A549 (cell line): ENCODE data around the gene TEAD2.

Experiments
- BHLHE40 ChIP-seq: IDR thresholded peaks from 2 replicates; pipeline ENCODE4 v1.6.1; 2012; ENCODE audit warnings: low read depth, low read length, inconsistent platforms
- CTCF ChIP-seq: fragments of >200 bp; sonication (Bioruptor Twin); formaldehyde crosslinking; IDR thresholded peaks from 3 replicates; pipeline ENCODE4 v1.5.1; 2016
- EP300 ChIP-seq, 2 experiments: fragments of >200 bp; sonication (Bioruptor Twin); formaldehyde crosslinking; IDR thresholded peaks; 2 replicates in 1 of 2; 3 replicates in 1 of 2; pipeline ENCODE4 v1.6.1; 2016 to 2017
- MAFK ChIP-seq: fragments of 450-650 bp; IDR thresholded peaks from 2 replicates; pipeline ENCODE4 v1.6.1; 2014; ENCODE audit not compliant: partially characterized antibody
- MAX ChIP-seq: IDR thresholded peaks from 2 replicates; pipeline ENCODE4 v1.6.1; 2012
- NFE2L2 ChIP-seq: fragments of 150-350 bp; conservative IDR thresholded peaks from 2 replicates; pipeline ENCODE4 v1.6.1; 2014; ENCODE audit warnings: low read length
- NPAS2 ChIP-seq: fragments of 250-450 bp; sonication (Bioruptor Pico); IDR thresholded peaks from 2 replicates; pipeline ENCODE4 v1.8.0; 2022; ENCODE audit warnings: mild to moderate bottlenecking, moderate library complexity, borderline replicate concordance
- POLR2A ChIP-seq: IDR thresholded peaks from 2 replicates; pipeline ENCODE4 v1.6.1; 2012; ENCODE audit warnings: mild to moderate bottlenecking, low read length
- RAD21 ChIP-seq, 2 experiments: fragments of >200 bp in 1 of 2; sonication (Bioruptor Twin) in 1 of 2; formaldehyde crosslinking in 1 of 2; IDR thresholded peaks in 1 of 2; conservative IDR thresholded peaks in 1 of 2; 2 replicates in 1 of 2; 3 replicates in 1 of 2; pipeline ENCODE4 v1.6.1; 2012 to 2018; ENCODE audit warnings: inconsistent platforms in 1 of 2
- SMC3 ChIP-seq: fragments of >200 bp; sonication (Bioruptor Twin); formaldehyde crosslinking; IDR thresholded peaks from 3 replicates; pipeline ENCODE4 v1.6.1; 2018; ENCODE audit warnings: inconsistent platforms
- SREBF2 ChIP-seq: fragments of 450-650 bp; IDR thresholded peaks from 2 replicates; pipeline ENCODE4 v1.6.1; 2014; ENCODE audit warnings: mild to moderate bottlenecking, moderate library complexity
- USF2 ChIP-seq: fragments of 450-650 bp; IDR thresholded peaks from 2 replicates; pipeline ENCODE4 v1.6.1; 2014; ENCODE audit warnings: antibody characterized with exemption
- ZFP36 ChIP-seq: fragments of 450-650 bp; IDR thresholded peaks from 2 replicates; pipeline ENCODE4 v1.6.1; 2014; ENCODE audit warnings: borderline replicate concordance; ENCODE audit not compliant: partially characterized antibody

GRCh38 chr19:49391581-49392399 is 29.6 kb upstream of the TEAD2 start:
- TF ChIP-seq RAD21 (conservative IDR thresholded peaks at IDR 0.05 in 1 of 2, IDR thresholded peaks at IDR 0.05 in 1 of 2) (peak; percentile 97 to 99), CTCF (peak; percentile 98), ZFP36 (no peak), USF2 (no peak), SREBF2 (no peak), NPAS2 (CRISPR knock-in tag) (no peak), EP300 (IDR thresholded peaks at IDR 0.05) (no peak), MAX (no peak), SMC3 (peak; percentile 91), BHLHE40 (no peak), POLR2A (no peak), NFE2L2 (no peak), MAFK (no peak)
